ENCODE data around the gene RND1.
"Not testable (repeated sequence)": the region's sequence is repeated elsewhere in the genome, so short reads cannot be mapped to it uniquely, and the experiment has no call there.

Gene RND1

GRCh38 chr12:48865281-48866051 lies at the start of gene RND1:
TSS of gene RND1 (minus strand) at chr12:48865870. CDS start at chr12:48865767, 103 bp downstream.
- FAIRE-seq (no peak), DNase-seq (ENCODE audit: low spot score) (peak; percentile 96)

GRCh38 chr12:48910196-48910595 lies 44.5 kb upstream of the RND1 start:
- FAIRE-seq (no peak), DNase-seq (ENCODE audit: low spot score) (no peak)

- not testable (repeated sequence) for FAIRE-seq; DNase-seq (ENCODE audit: low spot score)
Measured at GRCh38 chr12:48909698-48910097, 44.0 kb upstream of the RND1 start.

GRCh38 chr12:48907245-48907644 lies 41.6 kb upstream of the RND1 start:
- no peak for DNase-seq (ENCODE audit: low spot score)
- no peak for FAIRE-seq

- no peak for FAIRE-seq
Measured at GRCh38 chr12:48903982-48904411, 38.3 kb upstream of the RND1 start.

GRCh38 chr12:48903363-48903981 lies 37.8 kb upstream of the RND1 start:
- FAIRE-seq (no peak), DNase-seq (ENCODE audit: low spot score) (no peak)

More at GRCh38 chr12:48903982-48904411, 38.3 kb upstream of the RND1 start:
- DNase-seq (ENCODE audit: low spot score) = peak; percentile 90

- no peak for FAIRE-seq
- DNase-seq (ENCODE audit: low spot score) = no peak
Measured at GRCh38 chr12:48901278-48901677, 35.6 kb upstream of the RND1 start.

- FAIRE-seq = no peak
- DNase-seq (ENCODE audit: low spot score) = no peak
Measured at GRCh38 chr12:48899651-48900050, 34.0 kb upstream of the RND1 start.

GRCh38 chr12:48894271-48894670 lies 28.6 kb upstream of the RND1 start:
- DNase-seq (ENCODE audit: low spot score) (no peak), FAIRE-seq (no peak)

GRCh38 chr12:48890657-48891418 lies 25.2 kb upstream of the RND1 start:
- FAIRE-seq = no peak
- peak; percentile 82 for DNase-seq (ENCODE audit: low spot score)

- FAIRE-seq (no peak), DNase-seq (ENCODE audit: low spot score) (no peak)
Measured at GRCh38 chr12:48889679-48890078, 24.0 kb upstream of the RND1 start.

- DNase-seq (ENCODE audit: low spot score) (no peak), FAIRE-seq (no peak)
Measured at GRCh38 chr12:48883305-48884161, 17.9 kb upstream of the RND1 start.

GRCh38 chr12:48882972-48883304 lies 17.3 kb upstream of the RND1 start:
- FAIRE-seq (no peak), DNase-seq (ENCODE audit: low spot score) (no peak)

GRCh38 chr12:48882315-48882687 lies 16.6 kb upstream of the RND1 start:
- FAIRE-seq (no peak), DNase-seq (ENCODE audit: low spot score) (no peak)

- no peak for FAIRE-seq
- DNase-seq (ENCODE audit: low spot score) = no peak
Measured at GRCh38 chr12:48881686-48882314, 16.1 kb upstream of the RND1 start.

GRCh38 chr12:48880647-48881046 lies 15.0 kb upstream of the RND1 start:
- DNase-seq (ENCODE audit: low spot score) (no peak), FAIRE-seq (no peak)

GRCh38 chr12:48878548-48878947 lies 12.9 kb upstream of the RND1 start:
- no peak for FAIRE-seq
- no peak for DNase-seq (ENCODE audit: low spot score)

- no peak for FAIRE-seq
- DNase-seq (ENCODE audit: low spot score) = no peak
Measured at GRCh38 chr12:48875944-48876515, 10.4 kb upstream of the RND1 start.

GRCh38 chr12:48873534-48873933 lies 7.9 kb upstream of the RND1 start:
- not testable (repeated sequence) for FAIRE-seq; DNase-seq (ENCODE audit: low spot score)

- DNase-seq (ENCODE audit: low spot score) = no peak
Measured at GRCh38 chr12:48873096-48873495, 7.4 kb upstream of the RND1 start.

More at GRCh38 chr12:48873096-48873495, 7.4 kb upstream of the RND1 start:
- no peak for FAIRE-seq

Measured in urothelium cell line (cell line).